GM18520 (cell line): ENCODE measurements around the gene SUGP1.
"Not testable (repeated sequence)": the region's sequence is repeated elsewhere in the genome, so short reads cannot be mapped to it uniquely, and the experiment has no call there.

Source experiments
- ATAC-seq: cut with Tn5 transposase; IDR thresholded peaks from one replicate; pipeline ENCODE4 v1.9.1; 2021; ENCODE audit not compliant: unreplicated experiment

The SUGP1 gene

DNA sequence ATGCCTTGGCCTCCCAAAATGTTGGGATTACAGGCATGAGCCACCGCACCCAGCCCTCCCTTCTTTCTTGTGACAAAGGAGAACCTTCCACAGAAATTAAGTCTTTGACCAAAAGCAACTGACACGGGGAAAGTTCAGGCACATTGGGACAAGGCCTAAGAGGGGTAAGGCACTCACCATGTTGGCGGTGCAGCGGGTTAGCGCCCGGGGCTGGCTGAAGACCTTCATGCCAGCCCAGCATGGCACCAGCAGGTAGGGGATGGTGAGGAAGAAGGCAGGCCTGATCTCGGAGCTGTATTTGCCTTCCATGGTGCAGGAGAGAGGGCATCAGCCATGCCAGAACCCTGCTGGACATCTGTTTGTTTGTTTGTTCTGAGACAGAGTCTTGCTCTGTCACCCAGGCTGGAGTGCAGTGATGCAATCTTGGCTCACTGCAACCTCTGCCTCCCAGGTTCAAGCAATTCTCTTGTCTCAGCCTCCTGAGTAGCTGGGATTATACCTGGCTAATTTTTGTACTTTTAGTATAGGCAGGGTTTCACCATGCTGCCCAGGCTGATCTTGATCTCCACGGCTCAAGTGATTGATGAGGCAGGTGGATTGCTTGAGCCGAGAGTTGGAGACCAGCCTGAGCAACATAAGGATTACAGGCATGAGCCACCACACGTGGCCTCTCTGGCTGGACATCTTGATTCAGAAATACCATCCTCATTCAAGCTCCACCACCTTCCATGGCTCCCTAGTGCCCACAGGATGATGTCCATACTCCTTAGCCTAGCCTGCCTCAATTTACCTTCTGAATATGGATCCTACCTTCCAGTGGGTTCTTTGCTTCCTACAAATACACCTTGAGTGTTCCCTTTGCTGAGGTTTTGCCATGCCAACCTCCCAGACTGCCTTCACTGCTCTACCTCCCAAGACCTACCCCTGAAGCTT lies 51.6 kb downstream of the SUGP1 start:
- ATAC-seq = no peak

GRCh38 chr19:19267305-19267704 lies 53.0 kb downstream of the SUGP1 start:
- ATAC-seq = no peak

DNA sequence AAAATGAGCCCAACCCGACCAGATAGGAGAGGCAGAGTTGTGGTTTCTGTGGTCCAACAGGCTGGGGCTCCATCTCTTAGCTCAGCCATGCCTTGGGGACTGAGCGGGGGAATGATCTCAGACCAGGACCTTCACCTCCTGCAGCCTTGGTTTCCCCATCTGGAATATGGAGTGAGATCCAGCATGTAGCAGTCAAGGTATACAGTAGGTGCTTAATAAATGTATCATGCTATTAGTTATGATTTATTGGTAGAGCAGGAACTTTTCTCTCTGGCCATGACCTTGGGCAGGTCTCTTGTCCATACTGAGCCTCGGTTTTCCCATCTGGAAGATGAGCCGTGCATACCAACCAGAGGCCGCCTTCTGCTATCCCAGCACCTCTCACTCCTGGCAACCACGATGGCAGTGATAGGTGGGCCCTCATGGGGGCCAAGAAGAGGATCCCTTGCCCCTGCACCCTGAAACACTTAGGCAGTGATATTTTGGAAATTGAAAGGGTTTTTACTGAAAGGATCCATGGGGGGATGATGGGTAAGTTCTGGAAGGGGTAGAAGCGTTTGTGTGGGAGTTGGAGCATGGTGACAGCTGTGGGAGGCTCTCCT lies 56.3 kb downstream of the SUGP1 start:
- ATAC-seq = no peak

DNA sequence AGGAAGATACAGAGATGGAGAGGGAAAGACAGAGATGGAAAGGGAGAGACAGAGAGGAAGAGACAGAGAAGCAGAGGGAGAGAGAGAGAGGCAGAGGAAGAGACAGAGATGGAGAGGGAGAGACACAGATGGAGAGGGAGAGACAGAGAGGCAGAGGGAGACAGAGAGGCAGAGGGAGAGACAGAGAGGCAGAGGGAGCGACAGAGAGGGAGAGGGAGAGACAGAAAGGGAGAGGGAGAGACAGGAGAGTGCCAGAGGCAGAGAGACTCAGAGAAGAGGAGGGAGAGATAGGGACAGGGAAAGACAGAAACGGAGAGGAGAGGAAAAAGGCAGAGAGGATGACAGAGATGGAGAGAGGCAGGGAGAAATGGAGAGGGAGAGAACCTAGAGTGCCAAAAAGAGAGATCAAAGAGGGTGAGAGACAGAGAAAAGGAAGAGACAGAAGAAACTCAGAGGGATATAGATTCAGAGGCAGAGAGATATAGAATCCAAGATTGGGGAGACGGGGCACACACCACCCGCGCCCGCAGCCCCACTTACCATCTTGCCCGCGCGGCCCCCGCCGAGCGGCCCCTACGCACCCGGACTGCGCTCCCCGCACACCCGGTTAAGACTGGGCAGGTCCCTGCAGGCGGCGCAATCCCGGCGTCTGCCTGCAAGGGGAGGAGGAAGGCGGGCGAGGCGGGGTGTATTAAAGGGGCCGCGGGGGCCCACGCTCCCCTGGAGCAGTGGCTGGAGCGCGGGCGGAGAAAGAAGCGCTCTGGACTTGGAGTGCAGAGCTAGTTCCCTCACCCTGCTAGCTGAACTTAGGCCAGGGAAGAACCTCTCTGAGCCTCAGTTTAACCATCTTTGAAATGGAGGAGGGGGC lies 57.9 kb downstream of the SUGP1 start:
- ATAC-seq = no peak

DNA sequence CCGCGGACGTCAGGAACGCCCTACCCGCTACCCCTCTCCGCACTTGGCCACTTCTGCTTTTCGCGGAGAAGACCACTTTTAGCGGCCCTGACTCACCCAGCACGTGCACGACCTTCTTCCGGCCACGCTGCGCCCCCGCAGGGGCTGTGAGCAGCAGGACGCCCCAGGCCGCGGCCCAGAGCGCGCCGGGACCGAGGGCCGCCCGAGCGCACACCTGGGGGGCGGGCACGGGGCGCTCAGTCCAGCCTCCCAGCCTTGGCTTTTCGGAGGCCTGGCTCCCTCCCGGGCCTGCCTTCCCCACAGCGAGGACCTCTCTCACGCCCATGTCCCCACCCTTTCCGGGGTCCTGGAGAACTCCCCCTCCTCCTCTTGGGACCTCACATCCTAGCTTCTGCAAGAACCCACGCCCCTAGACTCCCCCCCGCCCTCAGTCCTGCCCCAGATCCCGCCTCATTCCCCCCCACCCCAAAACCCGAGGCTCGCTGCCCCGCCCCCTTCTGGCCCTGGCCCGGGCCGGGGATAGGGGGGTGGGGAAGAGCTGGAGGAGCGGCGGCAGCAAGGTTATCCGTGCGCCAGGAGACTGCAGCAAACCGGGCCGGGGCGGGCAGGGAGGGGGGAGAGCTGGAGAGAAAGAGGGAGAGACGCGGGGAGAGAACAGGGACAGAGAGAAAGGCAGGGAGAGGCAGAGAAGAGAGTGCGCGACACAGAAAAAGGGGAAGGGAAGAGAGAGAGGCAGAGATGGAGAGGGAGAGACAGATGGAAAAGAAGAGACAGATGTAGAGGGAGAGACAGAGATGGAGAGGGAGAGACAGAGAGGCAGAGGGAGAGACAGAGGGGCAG lies 58.7 kb downstream of the SUGP1 start:
- ATAC-seq = no peak

DNA sequence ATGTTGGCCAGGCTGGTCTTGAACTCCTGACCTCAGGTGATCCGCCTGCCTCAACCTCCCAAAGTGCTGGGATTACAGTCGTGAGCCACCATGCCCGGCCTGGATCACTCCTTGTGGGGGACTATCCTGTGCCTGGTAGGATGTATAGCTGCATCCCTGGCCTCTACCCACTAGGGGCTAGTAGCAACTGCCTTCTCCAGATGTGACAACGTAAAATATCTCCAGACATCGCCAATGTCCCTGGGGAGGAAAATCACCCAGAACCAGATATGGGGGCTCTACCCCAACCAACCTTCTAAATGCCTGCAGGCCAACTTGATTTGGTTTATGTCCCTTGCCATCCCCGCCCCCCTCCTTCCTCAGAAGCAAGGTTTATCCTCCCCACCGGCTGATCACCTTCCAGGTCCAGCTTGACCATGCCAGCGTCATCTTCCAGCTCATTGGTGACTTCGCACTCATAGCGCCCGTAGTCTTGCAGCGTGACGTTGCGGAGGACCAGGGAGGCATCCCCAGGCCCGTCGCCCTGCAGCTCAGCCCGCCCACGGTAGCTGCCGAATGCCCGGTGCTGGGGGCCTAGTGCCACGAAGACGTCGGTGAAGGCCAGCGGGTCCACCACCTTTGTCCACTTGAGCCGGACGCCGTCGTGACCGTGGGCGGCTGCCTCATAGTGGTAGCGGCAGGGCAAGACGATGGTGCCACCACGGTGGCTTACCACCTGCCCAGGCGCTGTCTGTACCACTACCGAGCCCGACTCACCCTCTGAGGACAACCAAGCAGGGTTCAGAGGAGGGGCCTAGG lies 59.7 kb downstream of the SUGP1 start:
- no peak for ATAC-seq

GRCh38 chr19:19259741-19260140 lies 60.6 kb downstream of the SUGP1 start:
- no peak for ATAC-seq

DNA sequence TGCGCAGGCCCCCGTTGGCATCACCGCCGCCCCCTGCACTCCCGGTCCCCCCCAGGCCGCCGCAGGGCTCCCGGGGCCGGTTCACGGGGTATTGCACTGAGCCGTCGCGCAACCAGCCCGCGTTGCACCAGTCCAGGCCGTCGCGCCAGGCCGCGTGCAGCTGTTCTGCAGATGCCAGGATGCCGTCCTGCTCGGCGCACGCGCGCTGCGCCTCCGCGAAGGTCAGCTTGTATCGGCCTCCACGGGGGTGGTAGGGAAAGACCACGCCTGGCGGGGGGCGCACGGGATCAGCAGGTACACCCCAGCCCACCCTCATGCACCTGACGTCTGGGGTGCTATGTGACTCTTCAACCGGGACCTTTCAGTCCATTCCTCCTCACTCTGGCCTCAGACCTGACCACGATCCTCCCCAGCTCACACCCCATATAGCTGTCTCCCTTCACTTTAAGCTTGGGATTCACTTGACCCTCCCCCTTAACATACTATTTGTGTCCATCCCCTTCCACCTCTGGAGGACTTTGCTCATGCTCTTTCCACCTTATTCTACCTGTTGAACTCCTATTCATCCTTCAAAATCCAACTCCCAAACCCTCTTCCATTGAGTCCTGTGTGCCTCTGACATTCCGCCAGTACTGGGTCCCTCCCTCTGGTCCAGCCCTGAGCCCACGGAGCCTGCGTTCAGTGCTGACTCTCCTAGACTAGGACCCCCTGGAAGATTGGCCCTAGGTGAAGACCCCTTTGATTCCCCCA lies 61.5 kb downstream of the SUGP1 start:
- ATAC-seq = no peak

DNA sequence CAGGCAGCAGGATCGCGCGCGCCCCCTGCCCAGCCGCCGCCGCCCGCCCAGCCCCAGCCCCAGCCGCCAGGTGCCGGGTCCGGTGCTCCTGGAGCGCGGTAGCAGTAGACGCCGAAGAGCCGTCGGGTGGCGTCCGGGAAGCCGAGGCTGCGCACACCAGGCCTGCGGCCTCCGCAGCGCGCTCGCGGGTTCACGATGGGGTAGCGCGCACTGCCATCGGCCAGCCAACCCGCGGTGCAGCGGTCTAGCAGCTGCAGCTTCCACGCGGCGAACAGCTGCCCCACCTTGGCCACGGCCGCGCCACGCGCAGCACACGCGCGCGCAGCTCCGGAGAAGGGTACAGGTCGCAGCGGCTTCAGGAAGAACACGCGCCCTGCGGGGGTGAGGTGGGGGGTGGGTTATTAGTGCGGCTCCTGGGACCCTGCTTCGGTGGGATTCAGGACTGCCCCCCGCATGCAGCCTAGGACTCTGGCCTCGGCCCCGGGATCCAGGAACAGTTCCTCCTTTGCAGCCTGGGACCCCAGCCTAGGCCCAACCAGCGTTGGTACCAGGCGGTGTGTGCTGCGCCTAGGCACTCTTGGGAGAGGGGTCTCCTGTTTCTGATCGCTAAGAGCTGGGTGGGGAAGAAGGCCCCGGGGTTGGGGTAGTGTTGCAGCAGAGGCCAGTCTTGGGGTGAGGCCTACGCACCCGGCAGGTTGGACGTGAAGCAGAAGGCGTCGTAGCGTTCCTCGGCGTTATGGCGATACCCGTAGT lies 62.3 kb downstream of the SUGP1 start:
- ATAC-seq = no peak

GRCh38 chr19:19257137-19257536 lies 63.2 kb downstream of the SUGP1 start:
- no peak for ATAC-seq

GRCh38 chr19:19256072-19256969 lies 64.0 kb downstream of the SUGP1 start:
- no peak for ATAC-seq

DNA sequence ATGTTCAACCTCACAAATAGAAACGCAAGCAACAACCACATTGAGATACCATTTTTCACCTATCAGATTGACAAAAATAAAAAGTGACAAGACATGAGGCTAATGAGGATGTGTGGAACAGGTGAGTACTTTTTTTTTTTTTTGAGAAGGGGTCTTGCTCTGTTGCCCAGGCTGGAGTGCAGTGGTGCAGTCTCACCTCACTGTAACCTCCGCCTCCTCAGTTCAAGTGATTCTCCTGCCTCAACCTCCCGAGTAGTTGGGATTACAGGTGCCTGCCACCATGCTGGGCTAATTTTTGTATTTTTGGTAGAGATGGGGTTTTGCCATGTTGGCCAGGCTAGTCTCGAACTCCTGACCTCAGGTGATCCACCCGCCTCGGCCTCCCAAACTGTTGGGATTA lies 66.9 kb downstream of the SUGP1 start:
- ATAC-seq = not testable (repeated sequence)

- ATAC-seq = no peak
Observed at GRCh38 chr19:19250196-19250801, 70.0 kb downstream of the SUGP1 start.

- ATAC-seq = no peak
Observed at GRCh38 chr19:19240476-19240875, 79.8 kb downstream of the SUGP1 start.

DNA sequence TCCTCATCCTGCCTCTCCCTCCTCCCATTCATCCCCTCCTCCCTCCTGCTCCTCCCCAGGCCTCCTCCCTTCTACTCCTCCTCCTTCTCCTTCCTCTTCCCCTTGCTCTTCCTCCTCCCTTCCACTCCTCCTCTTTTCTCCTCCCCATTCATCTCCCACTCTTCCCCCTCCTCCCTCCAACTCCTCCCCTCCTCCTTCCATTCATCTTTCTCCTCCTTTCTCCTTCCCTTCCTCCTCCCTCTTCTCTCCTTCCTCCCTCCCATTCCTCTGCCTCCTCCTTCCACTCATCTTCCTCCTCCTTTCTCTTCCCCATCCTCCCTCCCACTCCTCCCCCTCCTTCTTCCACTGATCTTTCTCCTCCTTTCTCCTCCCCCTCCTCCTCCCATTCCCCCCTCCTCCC lies 80.6 kb downstream of the SUGP1 start:
- ATAC-seq = no peak

- ATAC-seq = no peak
Observed at GRCh38 chr19:19238126-19238894, 82.0 kb downstream of the SUGP1 start.
